Activated naive CD4-positive, alpha-beta T cell treated with anti-CD3 and anti-CD28 coated beads, Interleukin-2, amount 50 U/mL, for 24 hours (primary cell): Measurements from ENCODE around the gene ACTA2.

Source experiments
- H3K27ac Mint-ChIP-seq: one replicate; pipeline ENCODE4 v1.8.0; 2021; ENCODE audit warnings: mild to moderate bottlenecking, mixed read lengths
- H3K27me3 Mint-ChIP-seq: one replicate; pipeline ENCODE4 v1.8.0; 2021; ENCODE audit warnings: mixed read lengths
- H3K36me3 Mint-ChIP-seq: one replicate; pipeline ENCODE4 v1.8.0; 2021; ENCODE audit warnings: mixed read lengths
- H3K4me1 Mint-ChIP-seq: one replicate; pipeline ENCODE4 v1.8.0; 2021; ENCODE audit warnings: mixed read lengths
- H3K4me3 Mint-ChIP-seq: one replicate; pipeline ENCODE4 v1.8.0; 2021; ENCODE audit warnings: mild to moderate bottlenecking, mixed read lengths
- H3K9me3 Mint-ChIP-seq: one replicate; pipeline ENCODE4 v1.8.0; 2021; ENCODE audit warnings: mixed read lengths

ACTA2 gene

DNA sequence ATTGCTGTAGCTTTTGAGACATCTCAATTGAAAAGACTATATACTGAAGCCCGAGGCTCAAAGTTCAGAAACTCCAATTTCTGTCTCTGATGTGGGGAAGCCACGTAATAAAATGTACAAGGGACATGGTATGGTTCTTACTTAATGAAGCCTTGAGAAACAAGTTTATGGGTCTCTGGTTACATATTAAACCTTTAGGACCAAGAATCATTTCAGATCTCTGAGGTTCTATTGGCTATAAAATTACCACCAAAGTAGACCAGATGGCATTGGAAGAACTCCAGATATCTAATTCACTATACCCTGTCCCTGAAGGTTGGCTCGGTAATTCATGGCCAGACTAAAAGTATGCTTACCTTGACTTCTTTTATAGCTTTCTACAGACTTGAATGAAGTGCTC lies 48.9 kb downstream of the ACTA2 start:
- Mint-ChIP-seq H3K9me3 (no peaks in the 10 kb centered on the region), H3K36me3 (peaks cover 16% of the 10 kb centered on the region), H3K4me1 (peaks cover 51% of the 10 kb centered on the region), H3K27ac (peak overlapping the region; percentile 90), H3K4me3 (no peak overlapping the region), H3K27me3 (no peaks in the 10 kb centered on the region)

DNA sequence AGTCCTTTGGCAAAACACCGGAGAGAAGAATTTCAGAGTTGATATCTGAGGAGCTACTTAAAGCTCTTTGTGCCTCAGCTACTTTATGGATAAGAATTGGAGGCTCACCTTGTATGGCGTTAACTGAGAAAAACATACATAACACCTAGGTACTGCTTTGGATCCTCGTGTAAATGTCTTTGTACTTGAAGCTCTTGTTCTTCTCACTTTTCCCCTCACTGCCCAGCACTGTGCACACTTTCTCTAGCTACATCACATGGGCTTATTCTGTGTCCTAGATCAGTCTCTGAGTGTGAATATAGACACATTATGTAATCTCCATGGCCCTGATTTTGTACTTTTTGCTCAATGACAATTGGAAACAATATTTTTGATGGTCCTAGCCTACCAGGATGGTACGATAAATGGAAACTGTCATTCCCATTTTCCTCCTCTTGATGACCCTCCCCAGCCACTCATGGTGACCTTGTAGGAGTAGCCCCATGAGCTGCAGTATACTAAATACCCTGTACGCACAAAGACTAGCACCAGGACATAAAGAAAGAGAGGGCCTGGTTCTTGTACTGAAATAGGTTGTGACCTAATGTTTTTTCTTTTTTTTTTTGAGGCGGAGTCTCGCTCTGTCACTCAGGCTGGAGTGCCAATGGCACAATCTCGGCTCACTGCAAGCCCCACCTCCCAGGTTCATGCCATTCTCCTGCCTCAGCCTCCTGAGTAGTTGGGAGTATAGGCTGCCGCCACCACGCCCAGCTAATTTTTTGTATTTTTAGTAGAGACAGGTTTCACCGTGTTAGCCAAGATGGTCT lies 50.4 kb downstream of the ACTA2 start:
- no peaks in the 10 kb centered on the region for H3K9me3 Mint-ChIP-seq
- H3K27ac Mint-ChIP-seq, result peak overlapping the region; percentile 88
- peaks cover 18% of the 10 kb centered on the region for H3K36me3 Mint-ChIP-seq
- H3K4me1 Mint-ChIP-seq, result peaks cover 53% of the 10 kb centered on the region
- H3K4me3 Mint-ChIP-seq, result peak overlapping the region; percentile 47
- no peaks in the 10 kb centered on the region for H3K27me3 Mint-ChIP-seq

DNA sequence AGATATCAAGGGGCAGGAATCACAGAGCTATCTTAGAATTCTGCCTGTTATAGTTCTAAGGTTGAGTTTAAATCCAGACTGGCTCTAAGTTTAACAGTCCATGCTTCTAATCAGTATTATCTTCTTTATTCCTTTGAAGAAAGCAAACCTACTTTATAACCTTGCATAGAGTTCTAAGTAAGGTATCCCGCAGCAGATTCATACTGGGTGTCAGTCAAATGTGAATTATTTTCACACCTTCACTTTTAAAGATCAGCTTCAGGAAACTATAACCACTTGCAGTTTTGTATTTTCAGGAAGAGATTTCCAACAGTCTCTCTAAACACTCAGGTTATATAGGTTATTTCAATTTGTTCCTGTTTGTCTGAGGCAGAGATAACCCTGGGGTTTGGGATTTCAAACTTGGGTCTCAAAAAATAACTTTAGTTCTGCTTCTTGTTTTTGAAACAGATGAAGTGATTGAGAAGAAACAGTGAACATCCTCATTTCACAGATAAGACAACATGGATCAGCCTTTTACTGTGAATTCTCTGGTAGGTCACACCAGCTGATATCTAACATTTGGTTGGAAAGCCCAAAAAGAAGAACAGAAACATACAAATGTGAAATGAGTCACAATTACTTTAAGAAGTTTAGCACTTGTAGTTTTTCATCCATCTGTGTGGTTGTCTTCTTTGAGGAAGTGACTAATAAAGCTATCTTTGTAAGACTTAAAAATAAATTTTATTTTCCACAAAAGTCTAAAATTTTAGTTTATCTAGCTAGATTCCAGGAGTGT lies 51.2 kb downstream of the ACTA2 start:
- H3K4me3 Mint-ChIP-seq, result peak overlapping the region; percentile 47
- H3K27me3 Mint-ChIP-seq, result no peaks in the 10 kb centered on the region
- peaks cover 57% of the 10 kb centered on the region for H3K4me1 Mint-ChIP-seq
- peak overlapping the region; percentile 88 for H3K27ac Mint-ChIP-seq
- peaks cover 18% of the 10 kb centered on the region for H3K36me3 Mint-ChIP-seq
- H3K9me3 Mint-ChIP-seq, result no peaks in the 10 kb centered on the region

DNA sequence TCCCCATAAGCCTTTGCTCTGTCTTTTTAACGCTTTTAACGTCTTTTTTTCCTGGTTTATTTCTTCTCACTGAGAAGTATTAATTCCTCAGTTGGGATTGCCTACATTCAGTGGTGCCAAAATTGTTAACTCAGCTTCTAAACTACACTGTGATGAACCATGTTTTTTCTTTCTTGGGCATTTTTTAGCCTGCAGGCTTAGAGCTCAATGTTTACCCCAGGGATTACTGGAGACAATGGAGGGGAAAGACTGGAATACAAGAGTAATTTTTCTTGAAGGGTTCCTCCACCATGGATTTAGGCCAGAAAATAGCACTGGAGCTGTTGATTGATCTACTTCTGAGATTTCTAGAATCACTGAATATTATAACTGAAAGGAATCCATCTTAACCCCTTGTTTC lies 52.7 kb downstream of the ACTA2 start:
- no peaks in the 10 kb centered on the region for H3K27me3 Mint-ChIP-seq
- H3K4me3 Mint-ChIP-seq, result no peak overlapping the region
- H3K36me3 Mint-ChIP-seq, result peaks cover 15% of the 10 kb centered on the region
- H3K4me1 Mint-ChIP-seq, result peaks cover 70% of the 10 kb centered on the region
- no peaks in the 10 kb centered on the region for H3K9me3 Mint-ChIP-seq
- peak overlapping the region; percentile 80 for H3K27ac Mint-ChIP-seq

DNA sequence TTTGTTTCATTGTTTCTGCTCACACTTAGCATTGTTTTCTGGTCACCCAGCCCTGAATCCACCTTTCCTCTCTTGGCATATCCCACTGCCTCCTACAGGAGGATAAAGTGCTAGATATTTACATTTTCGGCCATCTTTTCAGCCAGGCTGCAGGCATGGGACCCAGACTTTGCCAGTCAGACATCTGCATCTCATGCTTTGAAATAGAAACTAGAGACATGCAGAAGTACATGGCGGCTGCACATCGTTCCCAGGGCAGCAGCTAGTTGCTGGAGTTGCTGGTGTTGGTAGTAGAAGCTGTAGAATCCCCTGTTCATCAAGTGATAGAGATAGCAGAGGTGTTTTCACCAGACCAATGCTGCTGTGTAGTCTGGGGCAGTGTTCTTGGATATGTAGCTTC lies 53.8 kb downstream of the ACTA2 start:
- Mint-ChIP-seq H3K36me3 (peaks cover 15% of the 10 kb centered on the region), H3K4me3 (no peak overlapping the region)

DNA sequence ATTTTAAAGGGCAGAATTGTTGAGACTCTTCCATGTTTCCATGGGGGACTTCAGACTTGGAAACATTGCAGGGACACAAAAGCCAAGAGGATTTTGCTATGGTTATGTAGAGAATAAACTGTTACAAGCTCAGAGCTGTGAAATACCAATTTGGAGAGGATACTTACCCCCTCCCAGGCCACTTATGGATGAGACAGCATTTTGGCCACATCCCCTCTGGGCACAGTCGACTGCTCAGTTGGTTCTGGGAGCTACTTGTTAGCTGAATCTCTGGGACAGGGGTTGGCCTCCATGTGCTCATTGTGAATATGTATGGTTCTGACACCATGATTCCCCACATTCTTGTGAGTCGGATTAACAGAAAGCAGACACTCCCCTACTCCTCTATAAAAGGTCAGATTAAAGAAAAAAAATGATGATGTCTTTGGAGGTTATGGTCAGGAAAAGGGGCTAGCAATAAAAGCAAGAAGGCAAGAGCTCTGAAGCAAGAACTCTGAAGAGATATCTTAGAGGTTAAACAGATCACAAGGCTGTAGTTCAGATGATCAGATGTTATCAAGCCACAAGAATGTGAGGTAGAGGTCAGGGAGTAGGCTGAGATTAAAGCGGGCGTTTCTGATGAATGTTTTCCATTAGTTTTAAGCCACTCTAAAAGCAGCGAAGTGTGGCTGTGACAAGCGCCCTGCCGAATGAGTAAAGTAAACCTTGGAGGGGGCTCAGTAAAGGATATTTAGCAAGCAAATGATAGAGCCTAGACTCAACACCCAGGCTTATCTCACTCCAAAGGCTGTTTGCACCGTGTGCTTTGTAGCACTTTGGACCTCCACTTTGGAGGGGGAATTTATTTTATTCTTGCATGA lies 55.3 kb downstream of the ACTA2 start:
- H3K4me1 Mint-ChIP-seq, result peaks cover 82% of the 10 kb centered on the region
- H3K27me3 Mint-ChIP-seq, result no peaks in the 10 kb centered on the region
- no peaks in the 10 kb centered on the region for H3K9me3 Mint-ChIP-seq
- peak overlapping the region; percentile 65 for H3K4me3 Mint-ChIP-seq
- peaks cover 10% of the 10 kb centered on the region for H3K36me3 Mint-ChIP-seq
- H3K27ac Mint-ChIP-seq, result peak overlapping the region; percentile 74

More for the DNA sequence above, 53.8 kb downstream of the ACTA2 start:
- no peaks in the 10 kb centered on the region for H3K27me3 Mint-ChIP-seq
- H3K9me3 Mint-ChIP-seq, result no peaks in the 10 kb centered on the region
- H3K27ac Mint-ChIP-seq, result peak overlapping the region; percentile 76
- peaks cover 78% of the 10 kb centered on the region for H3K4me1 Mint-ChIP-seq

DNA sequence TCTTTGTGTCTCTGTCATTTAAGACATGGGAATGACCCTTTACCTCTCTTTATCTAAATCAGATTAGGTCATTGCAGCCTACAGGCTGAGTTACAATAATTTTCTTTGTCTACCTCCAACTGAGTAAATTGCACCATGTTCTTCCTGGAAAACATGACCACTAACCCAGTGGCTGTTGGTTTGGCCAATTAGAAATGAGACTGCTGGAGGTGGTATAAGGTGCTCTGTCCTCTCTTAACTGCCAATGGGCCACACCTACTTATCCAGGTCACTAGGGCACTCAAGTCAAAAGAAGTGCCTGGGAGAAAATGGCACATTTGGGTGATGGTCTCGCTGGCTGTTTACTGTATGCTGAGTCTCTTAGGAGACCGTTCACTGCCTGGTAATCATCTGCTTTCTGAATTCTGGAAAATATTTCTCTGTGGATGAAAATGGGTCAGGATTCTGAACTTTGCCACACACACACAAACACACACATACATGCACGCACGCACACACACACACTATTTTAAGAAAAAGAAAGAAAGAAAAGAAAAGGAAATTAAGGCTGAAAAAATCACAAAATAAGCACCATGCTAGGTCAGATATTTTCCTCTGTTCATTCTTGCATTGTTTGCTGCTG lies 56.1 kb downstream of the ACTA2 start:
- H3K9me3 Mint-ChIP-seq, result no peaks in the 10 kb centered on the region
- peaks cover 80% of the 10 kb centered on the region for H3K4me1 Mint-ChIP-seq
- no peaks in the 10 kb centered on the region for H3K27me3 Mint-ChIP-seq
- peak overlapping the region; percentile 74 for H3K27ac Mint-ChIP-seq
- peak overlapping the region; percentile 65 for H3K4me3 Mint-ChIP-seq
- H3K36me3 Mint-ChIP-seq, result peaks cover 10% of the 10 kb centered on the region

DNA sequence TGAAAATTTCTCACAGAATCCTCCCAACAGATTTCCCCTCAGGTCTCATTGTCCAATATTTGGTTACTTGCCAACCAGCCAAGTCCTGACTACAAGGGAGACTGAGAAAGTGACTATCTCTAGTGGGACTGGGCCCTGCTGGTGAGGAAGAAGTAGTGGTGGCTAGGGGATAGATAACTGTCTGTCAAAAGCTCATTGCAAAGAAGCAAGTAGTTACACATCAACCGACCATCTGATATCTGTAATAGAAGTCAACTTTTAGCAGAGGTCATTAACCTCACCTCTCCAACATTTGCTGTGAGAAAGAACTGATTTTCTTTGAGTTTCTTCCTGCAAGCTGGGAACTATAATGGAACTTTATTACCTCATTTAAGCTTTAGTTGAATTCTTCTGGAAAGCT lies 57.3 kb downstream of the ACTA2 start:
- peaks cover 10% of the 10 kb centered on the region for H3K36me3 Mint-ChIP-seq
- no peak overlapping the region for H3K4me3 Mint-ChIP-seq
- H3K27me3 Mint-ChIP-seq, result no peaks in the 10 kb centered on the region
- H3K27ac Mint-ChIP-seq, result no peak overlapping the region
- peaks cover 80% of the 10 kb centered on the region for H3K4me1 Mint-ChIP-seq
- H3K9me3 Mint-ChIP-seq, result no peaks in the 10 kb centered on the region

DNA sequence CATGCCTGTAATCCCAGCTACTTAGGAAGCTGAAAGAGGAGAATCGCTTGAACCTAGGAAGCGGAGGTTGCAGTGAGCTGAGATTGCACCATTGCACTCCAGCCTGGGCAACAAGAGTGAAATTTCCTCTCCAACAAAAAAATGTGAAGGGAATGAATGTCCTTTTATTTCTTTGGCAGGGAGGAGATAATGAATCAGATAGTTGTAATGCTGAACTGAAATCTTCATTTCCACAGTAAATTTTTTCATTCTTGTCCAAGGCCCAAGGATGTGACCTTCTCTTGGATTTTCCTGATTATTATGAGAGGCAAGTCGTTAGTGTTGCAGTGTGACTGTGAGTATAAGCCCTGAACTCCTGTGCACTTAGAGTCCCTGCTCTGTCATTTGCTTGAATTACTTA lies 59.0 kb downstream of the ACTA2 start:
- Mint-ChIP-seq H3K9me3 (no peaks in the 10 kb centered on the region), H3K36me3 (peaks cover 6% of the 10 kb centered on the region), H3K4me1 (peaks cover 87% of the 10 kb centered on the region), H3K4me3 (no peak overlapping the region), H3K27me3 (no peaks in the 10 kb centered on the region), H3K27ac (no peak overlapping the region)

DNA sequence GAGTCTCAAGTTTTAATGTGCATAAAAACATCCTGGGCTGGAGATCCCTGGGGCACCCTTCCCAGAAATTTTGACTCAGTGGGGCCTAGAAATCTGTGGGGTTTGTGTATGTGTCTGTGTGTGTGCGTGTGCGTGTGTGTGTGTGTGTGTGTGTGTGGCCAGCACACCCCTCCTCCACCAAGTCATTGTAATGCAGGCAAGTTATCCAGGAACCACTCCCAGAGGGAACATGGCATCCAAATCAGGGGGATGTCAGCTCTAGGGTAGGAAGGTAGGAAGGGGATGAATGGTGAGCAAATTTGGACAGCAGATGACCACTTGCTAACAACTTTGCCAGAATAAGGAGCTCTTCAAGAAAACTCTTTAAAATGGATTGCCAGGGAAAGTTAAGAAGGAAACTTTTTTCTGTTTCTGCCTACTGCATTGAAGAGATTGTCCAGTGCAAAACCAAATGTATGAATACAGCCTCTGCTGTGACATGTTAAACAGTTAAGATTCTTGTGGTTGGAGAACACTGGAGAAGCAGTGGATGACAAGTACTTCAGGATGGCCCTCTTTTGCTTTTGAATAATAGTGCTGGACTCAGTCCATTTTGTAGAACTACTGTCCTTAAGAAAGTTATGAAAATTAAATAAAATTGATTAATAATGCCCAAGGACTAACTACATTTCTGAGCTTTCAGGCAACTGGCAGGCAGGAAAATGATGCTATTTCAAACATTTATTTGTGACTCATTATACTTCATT lies 60.2 kb downstream of the ACTA2 start:
- no peaks in the 10 kb centered on the region for H3K27me3 Mint-ChIP-seq
- H3K4me1 Mint-ChIP-seq, result peaks cover 84% of the 10 kb centered on the region
- peaks cover 4% of the 10 kb centered on the region for H3K36me3 Mint-ChIP-seq
- H3K4me3 Mint-ChIP-seq, result no peak overlapping the region
- H3K9me3 Mint-ChIP-seq, result no peaks in the 10 kb centered on the region
- H3K27ac Mint-ChIP-seq, result no peak overlapping the region

DNA sequence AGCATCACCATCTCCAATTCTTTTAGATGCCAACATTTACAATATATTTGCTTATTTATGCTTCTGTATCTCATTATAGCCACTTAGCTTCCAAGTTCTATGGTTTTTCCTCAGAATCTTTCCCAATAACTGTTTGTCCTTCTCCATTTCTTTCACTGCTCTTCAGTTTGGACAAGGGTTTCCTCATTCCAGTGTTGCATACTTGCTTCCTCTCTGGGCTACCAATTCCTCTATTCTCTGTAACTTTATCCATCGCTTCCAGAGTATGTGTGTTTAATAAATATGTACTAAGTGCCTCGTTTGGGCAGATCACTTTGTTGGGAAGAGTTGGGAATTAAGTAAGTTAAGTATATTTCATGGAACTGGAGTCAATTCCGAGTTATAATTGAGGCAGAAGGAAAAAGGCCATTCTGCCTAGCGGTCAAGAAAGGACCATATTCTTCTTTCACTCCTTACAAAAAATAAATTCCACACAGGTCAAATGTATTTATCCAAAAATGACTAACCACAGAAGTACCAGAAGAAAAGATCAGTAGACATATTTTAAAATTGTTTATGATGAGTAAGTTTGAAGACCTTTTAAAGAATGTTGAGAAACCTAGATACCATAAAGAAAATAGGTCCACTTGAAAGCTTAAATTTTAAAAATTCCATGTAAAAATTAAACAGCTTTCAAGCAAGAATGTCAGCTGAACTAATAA lies 61.7 kb downstream of the ACTA2 start:
- peaks cover 82% of the 10 kb centered on the region for H3K4me1 Mint-ChIP-seq
- no peak overlapping the region for H3K27ac Mint-ChIP-seq
- H3K4me3 Mint-ChIP-seq, result no peak overlapping the region
- H3K27me3 Mint-ChIP-seq, result no peaks in the 10 kb centered on the region
- peaks cover 2% of the 10 kb centered on the region for H3K36me3 Mint-ChIP-seq
- no peaks in the 10 kb centered on the region for H3K9me3 Mint-ChIP-seq

DNA sequence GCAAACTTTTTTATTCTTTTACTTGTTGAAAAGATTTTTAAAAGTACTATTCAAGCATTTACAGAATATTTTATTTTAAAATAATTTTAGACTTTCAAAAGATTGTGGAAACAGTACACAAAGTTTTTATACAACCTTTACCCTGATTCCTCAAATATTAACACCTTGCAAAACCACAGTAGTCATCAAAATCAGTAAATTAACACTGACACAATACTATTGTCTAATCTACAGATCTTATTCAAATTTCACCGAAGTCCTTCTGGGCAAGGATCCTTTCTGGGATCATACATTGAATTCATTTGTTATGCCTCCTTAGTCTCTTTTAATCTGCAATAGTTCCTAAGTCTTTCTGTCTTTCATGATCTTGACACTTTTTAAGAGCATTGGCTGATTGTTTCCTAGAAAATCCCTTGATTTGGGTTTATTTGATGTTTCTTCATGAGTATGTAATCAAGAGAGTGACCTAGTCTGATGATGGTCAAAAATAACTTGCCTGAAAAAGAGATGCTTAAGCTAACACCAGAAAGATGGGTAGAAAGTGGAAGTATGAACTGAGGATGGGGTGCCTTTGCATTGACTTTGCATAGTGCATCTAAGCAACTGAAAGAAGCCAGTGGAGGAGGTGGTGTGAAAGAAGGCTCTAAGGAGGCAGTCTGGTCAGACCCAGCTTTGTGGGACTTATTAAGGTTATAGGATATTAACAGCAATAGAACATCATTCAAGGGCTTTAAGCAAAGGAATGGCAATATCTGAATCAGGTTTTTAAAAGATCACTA lies 62.8 kb downstream of the ACTA2 start:
- no peaks in the 10 kb centered on the region for H3K9me3 Mint-ChIP-seq
- H3K36me3 Mint-ChIP-seq, result peaks cover 3% of the 10 kb centered on the region
- H3K4me1 Mint-ChIP-seq, result peaks cover 85% of the 10 kb centered on the region
- no peaks in the 10 kb centered on the region for H3K27me3 Mint-ChIP-seq
- no peak overlapping the region for H3K4me3 Mint-ChIP-seq
- H3K27ac Mint-ChIP-seq, result peak overlapping the region; percentile 20

DNA sequence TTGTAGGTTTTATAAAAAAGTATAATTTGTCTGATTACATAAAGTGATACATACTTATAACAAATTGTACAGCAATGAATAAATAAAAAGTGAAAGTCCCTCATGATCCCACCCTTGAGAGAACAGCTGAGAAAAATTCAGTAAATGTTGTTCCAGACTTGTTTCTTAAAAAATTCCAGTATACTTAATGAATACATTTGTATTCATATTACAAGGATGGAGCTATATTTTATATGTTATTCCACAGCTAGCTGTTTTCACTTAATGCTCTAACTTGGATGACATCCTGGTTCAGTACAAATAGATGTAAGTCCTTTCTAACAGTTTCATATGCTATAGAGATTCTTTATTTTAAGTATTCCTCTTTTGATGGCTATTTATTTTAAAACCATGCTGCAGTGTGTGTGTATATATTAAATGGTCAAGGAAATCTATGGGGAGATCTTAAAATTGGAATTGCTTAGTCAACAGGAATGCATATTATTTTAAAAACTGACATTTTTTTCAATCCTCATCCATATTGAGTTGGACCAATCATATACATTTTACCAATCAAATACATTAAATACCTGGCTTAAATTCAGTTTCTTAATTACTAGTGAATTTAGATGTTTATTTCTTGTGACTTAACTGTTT lies 63.6 kb downstream of the ACTA2 start:
- H3K36me3 Mint-ChIP-seq, result peaks cover 3% of the 10 kb centered on the region
- H3K9me3 Mint-ChIP-seq, result no peaks in the 10 kb centered on the region
- H3K27me3 Mint-ChIP-seq, result no peaks in the 10 kb centered on the region
- no peak overlapping the region for H3K4me3 Mint-ChIP-seq
- peaks cover 86% of the 10 kb centered on the region for H3K4me1 Mint-ChIP-seq
- H3K27ac Mint-ChIP-seq, result no peak overlapping the region
